Measurements from ENCODE around the gene TTC28. TPM values are rescaled to one million over a fixed set of nuclear protein-coding genes. Genes with fewer than 3 reads are reported as not detected.

TTC28 gene
- total and polyA plus RNA-seq, 2 donors (not counting 1 experiment from before 2014, with no cell fraction given), result 8.2 to 31.4 TPM

- Histone ChIP-seq H4K20me1 (ENCODE audit: control insufficient read depth, extremely low read depth, insufficient read depth, low read length) (no peaks in the 10 kb centered on the region), H3K79me2 (ENCODE audit: control insufficient read depth, insufficient read depth, low read length) (no peaks in the 10 kb centered on the region), H3K27ac (ENCODE audit: insufficient read depth, low read length) (peak overlapping the region; percentile 80), H3K4me1 (ENCODE audit: control insufficient read depth, extremely low read depth, insufficient read depth, low read length) (peaks cover 14% of the 10 kb centered on the region), H2AFZ (ENCODE audit: low read length) (no peak overlapping the region), H3K4me3 (replicated peaks in 1 of 4; ENCODE audit: control extremely low read depth in 1 of 4, insufficient read depth in 1 of 4, low read depth in 3 of 4, low read length in 4 of 4) (peak overlapping the region in 2 of 4 experiments; percentile 5 to 13), H3K4me2 (ENCODE audit: extremely low read depth, insufficient read depth, low read length) (peak overlapping the region; percentile 68), H3K9me3 (ENCODE audit: control insufficient read depth, insufficient read depth, low read depth, low read length) (no peaks in the 10 kb centered on the region), H3K9ac (ENCODE audit: insufficient read depth, low read length) (no peak overlapping the region), H3K36me3 (ENCODE audit: control insufficient read depth, insufficient read depth, low read length) (no peaks in the 10 kb centered on the region), H3K27me3 (ENCODE audit: control insufficient read depth, insufficient read depth, low read length) (no peaks in the 10 kb centered on the region)
- peak; percentile 87 to 93 for DNase-seq (ENCODE audit: low read depth in 2 of 2)
- TF ChIP-seq EZH2 (IDR thresholded peaks at IDR 0.05; ENCODE audit: low read length, missing control alignments) (no peak), CTCF (conservative IDR thresholded peaks at IDR 0.05 in 1 of 2, IDR thresholded peaks at IDR 0.05 in 1 of 2; ENCODE audit: low read depth in 1 of 2, low read length in 2 of 2) (no peak)
Observed at GRCh38 chr22:28710576-28711191, 31.0 kb upstream of the TTC28 start.

- H3K9me3 ChIP-seq (ENCODE audit: control insufficient read depth, insufficient read depth, low read depth, low read length), result no peaks in the 10 kb centered on the region
- no peak for TF ChIP-seq CTCF (conservative IDR thresholded peaks at IDR 0.05 in 1 of 2, IDR thresholded peaks at IDR 0.05 in 1 of 2; ENCODE audit: low read depth in 1 of 2, low read length in 2 of 2)
- TF ChIP-seq EZH2 (IDR thresholded peaks at IDR 0.05; ENCODE audit: low read length, missing control alignments), result no peak
- peaks cover 14% of the 10 kb centered on the region for H3K4me1 ChIP-seq (ENCODE audit: control insufficient read depth, extremely low read depth, insufficient read depth, low read length)
- H3K79me2 ChIP-seq (ENCODE audit: control insufficient read depth, insufficient read depth, low read length), result no peaks in the 10 kb centered on the region
- no peaks in the 10 kb centered on the region for H3K36me3 ChIP-seq (ENCODE audit: control insufficient read depth, insufficient read depth, low read length)
- peak; percentile 14 to 35 for DNase-seq (ENCODE audit: low read depth in 2 of 2)
- H3K4me2 ChIP-seq (ENCODE audit: extremely low read depth, insufficient read depth, low read length), result peak overlapping the region; percentile 68
- no peaks in the 10 kb centered on the region for H3K27me3 ChIP-seq (ENCODE audit: control insufficient read depth, insufficient read depth, low read length)
- peak overlapping the region; percentile 80 for H3K27ac ChIP-seq (ENCODE audit: insufficient read depth, low read length)
- peak overlapping the region in 1 of 4 experiments; percentile 8 for H3K4me3 ChIP-seq (replicated peaks in 1 of 4; ENCODE audit: control extremely low read depth in 1 of 4, insufficient read depth in 1 of 4, low read depth in 3 of 4, low read length in 4 of 4)
- H3K9ac ChIP-seq (ENCODE audit: insufficient read depth, low read length), result no peak overlapping the region
- no peaks in the 10 kb centered on the region for H4K20me1 ChIP-seq (ENCODE audit: control insufficient read depth, extremely low read depth, insufficient read depth, low read length)
- H2AFZ ChIP-seq (ENCODE audit: low read length), result no peak overlapping the region
Observed at GRCh38 chr22:28710107-28710506, 30.5 kb upstream of the TTC28 start.

GRCh38 chr22:28706845-28707244 lies 27.2 kb upstream of the TTC28 start:
- H3K27ac ChIP-seq (ENCODE audit: insufficient read depth, low read length), result no peak overlapping the region
- DNase-seq (ENCODE audit: low read depth in 2 of 2), result no peak
- TF ChIP-seq CTCF (conservative IDR thresholded peaks at IDR 0.05 in 1 of 2, IDR thresholded peaks at IDR 0.05 in 1 of 2; ENCODE audit: low read depth in 1 of 2, low read length in 2 of 2) (no peak), EZH2 (IDR thresholded peaks at IDR 0.05; ENCODE audit: low read length, missing control alignments) (no peak)
- H3K9ac ChIP-seq (ENCODE audit: insufficient read depth, low read length), result no peak overlapping the region
- no peaks in the 10 kb centered on the region for H3K27me3 ChIP-seq (ENCODE audit: control insufficient read depth, insufficient read depth, low read length)
- no peaks in the 10 kb centered on the region for H3K36me3 ChIP-seq (ENCODE audit: control insufficient read depth, insufficient read depth, low read length)
- H3K79me2 ChIP-seq (ENCODE audit: control insufficient read depth, insufficient read depth, low read length), result no peaks in the 10 kb centered on the region
- H2AFZ ChIP-seq (ENCODE audit: low read length), result no peak overlapping the region
- peaks cover 11% of the 10 kb centered on the region for H3K4me1 ChIP-seq (ENCODE audit: control insufficient read depth, extremely low read depth, insufficient read depth, low read length)
- H3K4me2 ChIP-seq (ENCODE audit: extremely low read depth, insufficient read depth, low read length), result no peak overlapping the region
- no peaks in the 10 kb centered on the region for H3K9me3 ChIP-seq (ENCODE audit: control insufficient read depth, insufficient read depth, low read depth, low read length)
- no peak overlapping the region for H3K4me3 ChIP-seq (replicated peaks in 1 of 4; ENCODE audit: control extremely low read depth in 1 of 4, insufficient read depth in 1 of 4, low read depth in 3 of 4, low read length in 4 of 4)
- no peaks in the 10 kb centered on the region for H4K20me1 ChIP-seq (ENCODE audit: control insufficient read depth, extremely low read depth, insufficient read depth, low read length)
